HFF-Myc (cell line): ENCODE measurements around the gene CHKB.

Source experiments
- DNase-seq: peaks from one replicate; pipeline ENCODE4 v3.0.0-alpha.2; 2011; ENCODE audit warnings: low read depth; ENCODE audit errors: extremely low read depth
- H3K4me3 ChIP-seq: replicated peaks from 2 replicates; pipeline ENCODE4 v1.5.1; 2011; ENCODE audit warnings: low read depth, mild to moderate bottlenecking, control low read depth, low read length
- TF ChIP-seq, protein P1 (sequence below): IDR thresholded peaks from 2 replicates; pipeline ENCODE4 v1.5.1; 2012; ENCODE audit warnings: mild to moderate bottlenecking, low read depth, low read length, control low read depth; ENCODE audit errors: missing control alignments

Gene CHKB

DNA sequence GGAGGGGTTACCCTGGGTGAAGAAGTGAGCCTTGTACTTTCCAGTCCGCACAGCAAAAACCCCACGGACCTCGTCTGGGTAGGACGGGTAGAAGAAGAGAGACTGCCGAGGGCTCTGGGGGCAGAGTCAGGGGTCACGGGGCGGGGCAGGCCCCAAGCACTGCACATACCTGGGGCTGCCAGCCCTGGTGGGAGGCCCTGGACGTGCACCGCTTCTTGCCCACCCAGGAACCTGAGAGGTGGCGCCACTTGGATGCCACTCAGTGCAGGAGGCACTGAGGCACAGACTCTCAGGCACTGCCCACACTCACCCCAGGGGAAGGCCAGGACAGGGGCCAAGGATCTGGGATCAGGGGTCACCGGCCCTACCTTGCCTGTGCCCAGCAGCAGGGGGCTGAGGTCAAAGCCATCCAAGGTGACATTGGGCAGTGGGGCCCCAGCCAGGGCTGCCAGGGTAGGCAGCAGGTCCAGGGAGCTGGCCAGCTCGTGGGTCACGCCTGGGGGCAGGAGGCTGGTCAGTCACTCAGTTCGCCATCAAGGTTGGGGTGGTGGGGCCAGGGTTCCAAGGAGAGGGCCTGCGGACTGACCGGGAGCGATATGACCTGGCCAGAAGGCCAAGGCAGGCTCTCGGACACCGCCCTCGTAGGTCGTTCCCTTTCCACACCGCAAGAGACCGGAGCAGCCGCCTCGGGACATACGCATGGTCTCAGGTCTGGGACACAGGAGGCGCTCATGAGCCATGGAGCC is 43.1 kb upstream of the CHKB start:
- DNase-seq: no peak
- no peak overlapping the region for H3K4me3 ChIP-seq
- TF ChIP-seq, protein P1, sequence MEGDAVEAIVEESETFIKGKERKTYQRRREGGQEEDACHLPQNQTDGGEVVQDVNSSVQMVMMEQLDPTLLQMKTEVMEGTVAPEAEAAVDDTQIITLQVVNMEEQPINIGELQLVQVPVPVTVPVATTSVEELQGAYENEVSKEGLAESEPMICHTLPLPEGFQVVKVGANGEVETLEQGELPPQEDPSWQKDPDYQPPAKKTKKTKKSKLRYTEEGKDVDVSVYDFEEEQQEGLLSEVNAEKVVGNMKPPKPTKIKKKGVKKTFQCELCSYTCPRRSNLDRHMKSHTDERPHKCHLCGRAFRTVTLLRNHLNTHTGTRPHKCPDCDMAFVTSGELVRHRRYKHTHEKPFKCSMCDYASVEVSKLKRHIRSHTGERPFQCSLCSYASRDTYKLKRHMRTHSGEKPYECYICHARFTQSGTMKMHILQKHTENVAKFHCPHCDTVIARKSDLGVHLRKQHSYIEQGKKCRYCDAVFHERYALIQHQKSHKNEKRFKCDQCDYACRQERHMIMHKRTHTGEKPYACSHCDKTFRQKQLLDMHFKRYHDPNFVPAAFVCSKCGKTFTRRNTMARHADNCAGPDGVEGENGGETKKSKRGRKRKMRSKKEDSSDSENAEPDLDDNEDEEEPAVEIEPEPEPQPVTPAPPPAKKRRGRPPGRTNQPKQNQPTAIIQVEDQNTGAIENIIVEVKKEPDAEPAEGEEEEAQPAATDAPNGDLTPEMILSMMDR: no peak

DNA sequence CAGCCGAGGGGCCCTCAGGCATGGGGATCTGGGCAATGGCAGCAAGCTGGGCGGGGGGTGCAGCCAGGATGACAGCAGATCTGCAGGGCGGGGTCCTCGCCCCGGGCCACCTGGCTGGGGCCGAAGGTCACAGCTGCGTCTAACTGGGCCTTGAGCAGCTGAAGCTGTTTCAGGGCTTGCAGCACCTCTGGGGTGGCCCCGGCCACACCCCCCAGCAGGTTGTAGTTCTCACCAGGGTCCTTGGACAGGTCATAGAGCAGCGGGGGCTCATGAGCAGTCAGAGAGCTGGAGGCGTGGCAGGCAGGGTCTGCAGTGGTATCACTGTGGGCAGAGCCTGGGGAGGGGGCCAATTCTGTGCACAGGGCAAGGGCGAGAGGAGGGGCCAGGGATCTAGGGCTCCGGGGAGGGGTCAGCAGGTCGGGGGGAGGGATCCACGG is 42.5 kb upstream of the CHKB start:
- no peak overlapping the region for H3K4me3 ChIP-seq
- TF ChIP-seq, protein P1: no peak
- DNase-seq: no peak

DNA sequence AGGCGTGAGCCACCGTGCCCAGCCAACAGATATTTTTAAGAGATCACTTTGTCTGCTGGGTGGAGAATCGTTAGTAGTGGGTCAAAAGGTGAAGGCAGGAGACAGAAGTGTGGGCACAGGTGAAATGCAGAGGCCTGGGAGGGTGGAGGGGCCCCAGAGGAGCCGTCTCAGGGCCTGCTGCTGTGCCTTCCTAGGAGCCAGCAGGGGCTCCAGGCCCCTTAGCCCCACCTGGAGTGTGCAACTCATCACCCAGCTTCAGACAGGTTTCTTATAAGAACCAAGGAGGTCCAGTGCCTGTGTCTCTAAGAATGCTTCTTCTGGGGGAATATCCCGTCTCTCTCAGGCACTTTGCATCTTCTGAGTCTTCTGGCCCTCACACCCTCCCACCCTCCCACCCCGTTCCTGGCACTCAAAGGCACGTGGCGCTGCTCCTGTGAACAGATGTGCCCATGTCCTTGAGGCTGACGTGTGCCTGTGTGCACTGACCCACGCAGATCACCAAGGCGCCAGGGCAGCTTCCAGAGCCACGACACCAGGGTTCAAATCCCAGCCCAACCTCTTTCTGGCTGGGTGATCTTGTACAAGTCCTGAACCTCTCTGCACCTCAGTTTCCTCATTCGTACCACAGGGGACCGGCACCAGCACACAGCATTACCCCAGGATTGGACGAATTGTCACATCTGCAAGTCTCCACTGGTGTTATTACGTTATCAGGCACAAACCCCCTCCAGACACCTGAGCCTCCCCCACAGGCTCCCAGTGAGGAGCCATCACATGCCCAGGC is 41.9 kb upstream of the CHKB start:
- TF ChIP-seq, protein P1: no peak
- no peak for DNase-seq
- no peak overlapping the region for H3K4me3 ChIP-seq

DNA sequence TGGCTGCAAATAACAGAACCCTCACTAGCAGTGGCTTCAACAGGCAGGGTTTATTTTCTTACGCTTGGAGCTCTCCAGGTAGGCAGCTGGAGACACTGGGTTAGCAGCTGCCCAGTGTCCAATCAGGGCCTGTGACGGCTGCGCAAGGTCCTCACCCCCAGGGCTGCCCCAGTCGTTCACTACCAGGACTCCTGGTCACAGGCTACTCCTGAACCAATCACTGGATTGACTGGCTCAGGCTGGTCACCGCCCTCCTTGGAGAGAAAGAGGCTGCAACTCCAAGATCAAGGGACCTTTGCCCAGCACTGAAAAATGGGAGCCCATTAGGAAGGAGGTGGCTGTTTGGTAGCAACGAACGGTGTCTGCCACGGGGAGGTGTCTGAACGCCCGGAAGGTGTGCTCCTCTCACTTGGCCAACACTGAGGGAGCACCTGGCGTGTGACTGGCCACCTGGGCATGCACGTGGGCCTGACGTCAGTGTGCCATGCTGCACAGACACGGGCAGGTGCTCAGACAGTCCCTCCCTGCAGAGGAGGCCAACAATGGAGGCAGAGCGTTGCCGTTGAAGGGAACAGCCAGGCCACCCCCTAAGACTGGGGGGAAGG is 40.2 kb upstream of the CHKB start:
- H3K4me3 ChIP-seq: no peak overlapping the region
- no peak for DNase-seq
- TF ChIP-seq, protein P1: no peak

DNA sequence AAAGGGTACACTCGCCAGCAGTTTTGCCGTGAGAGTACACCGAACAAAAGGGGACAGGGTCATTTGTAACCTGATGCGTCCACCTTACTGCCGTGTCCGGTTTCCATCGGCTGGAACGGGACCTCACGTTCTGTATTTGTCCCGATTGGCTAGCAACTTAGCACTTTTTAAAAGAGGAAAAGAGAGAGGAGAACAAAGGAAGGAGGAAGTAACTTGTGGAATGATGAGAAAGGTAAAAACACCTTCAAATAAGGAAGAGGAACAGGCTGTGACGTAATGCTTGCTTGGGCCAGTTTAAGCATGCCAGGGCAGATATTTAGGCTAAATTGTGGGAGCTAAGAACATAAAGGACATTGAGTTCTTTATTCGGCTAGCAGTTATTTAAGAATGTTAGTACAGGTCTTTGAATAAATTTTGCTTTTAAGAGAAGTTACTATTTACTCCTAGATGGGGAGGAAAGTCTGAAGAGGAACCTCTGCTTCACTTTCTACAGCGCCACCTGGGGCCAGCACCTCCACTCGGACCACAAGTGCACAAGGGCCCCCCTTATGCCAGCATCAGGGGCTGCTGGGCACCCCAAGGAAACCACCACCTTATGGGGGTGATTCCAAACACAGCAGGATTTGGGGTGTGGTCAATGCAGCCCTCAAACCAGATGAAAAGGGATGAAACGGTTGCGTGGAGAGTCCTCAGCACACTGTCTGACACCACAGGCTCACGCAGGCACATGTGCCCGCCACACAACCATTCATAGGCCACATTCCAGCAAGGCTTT is 39.5 kb upstream of the CHKB start:
- DNase-seq: no peak
- H3K4me3 ChIP-seq: no peak overlapping the region

More for the DNA sequence above, 39.5 kb upstream of the CHKB start:
- TF ChIP-seq, protein P1: peak; percentile 14
